IMR-90 (cell line): Measurements from ENCODE around the gene SEMG1.

Experiments
- BHLHE40 ChIP-seq: fragments of 150-350 bp; IDR thresholded peaks from 2 replicates; pipeline ENCODE4 v1.6.1; 2016; ENCODE audit warnings: mild to moderate bottlenecking, low read depth, low read length
- CTCF ChIP-seq: conservative IDR thresholded peaks from 2 replicates; pipeline ENCODE4 v1.5.1; 2012; ENCODE audit warnings: mild to moderate bottlenecking, low read depth, low read length, improper control_type of control experiment
- POLR2A ChIP-seq: IDR thresholded peaks from 2 replicates; pipeline ENCODE4 v1.6.1; 2012; ENCODE audit warnings: mild to moderate bottlenecking, low read depth, low read length
- RAD21 ChIP-seq: IDR thresholded peaks from 2 replicates; pipeline ENCODE4 v1.6.1; 2012; ENCODE audit warnings: low read length, improper control_type of control experiment
- RCOR1 ChIP-seq: IDR thresholded peaks from 2 replicates; pipeline ENCODE4 v1.6.1; 2012; ENCODE audit warnings: mild to moderate bottlenecking, low read length, improper control_type of control experiment; ENCODE audit not compliant: insufficient replicate concordance
- SMC3 ChIP-seq: fragments of 150-350 bp; IDR thresholded peaks from 2 replicates; pipeline ENCODE4 v1.6.1; 2016; ENCODE audit warnings: low read depth, mild to moderate bottlenecking, antibody characterized with exemption, low read length, moderate library complexity

GRCh38 chr20:45218636-45219035 lies 11.8 kb downstream of the SEMG1 start:
- no peak for TF ChIP-seq BHLHE40
- no peak for TF ChIP-seq RCOR1
- TF ChIP-seq RAD21, result no peak
- TF ChIP-seq POLR2A, result no peak
- TF ChIP-seq CTCF, result no peak
- no peak for TF ChIP-seq SMC3
